GM23338 (cell line): ENCODE results near the gene ETV1. TPM values are rescaled to one million over a fixed set of nuclear protein-coding genes. Genes with fewer than 3 reads are reported as not detected.

Source experiments
- ATAC-seq: fragments of 200-7000 bp; cut with Tn5 transposase; 3 replicates; pipeline ENCODE4 v1.9.1; 2020
- DNase-seq: peaks from one replicate; pipeline ENCODE4 v3.0.0-alpha.2; 2015; ENCODE audit warnings: low spot score
- H2AFZ ChIP-seq: fragments of 200-600 bp; sonication (generic); 2 replicates; pipeline ENCODE4 v1.8.0; 2016; ENCODE audit warnings: antibody characterized with exemption, mild to moderate bottlenecking, moderate library complexity
- H3F3A ChIP-seq: fragments of 200-600 bp; sonication (generic); replicated peaks from 2 replicates; pipeline ENCODE4 v1.8.0; 2017; ENCODE audit warnings: antibody characterized with exemption, mixed run types, low read depth
- H3K27ac ChIP-seq: fragments of 200-600 bp; sonication (generic); 2 replicates; pipeline ENCODE4 v1.6.1; 2016; ENCODE audit warnings: low read depth
- H3K27me3 ChIP-seq: fragments of 200-600 bp; sonication (generic); 2 replicates; pipeline ENCODE4 v1.8.0; 2016; ENCODE audit warnings: mild to moderate bottlenecking, mixed run types, moderate library complexity; ENCODE audit not compliant: insufficient read depth
- H3K36me3 ChIP-seq: fragments of 200-600 bp; sonication (generic); 2 replicates; pipeline ENCODE4 v1.8.0; 2016; ENCODE audit warnings: mild to moderate bottlenecking; ENCODE audit not compliant: insufficient read depth
- H3K4me1 ChIP-seq: fragments of 200-600 bp; sonication (generic); 2 replicates; pipeline ENCODE4 v1.8.0; 2016; ENCODE audit warnings: mild to moderate bottlenecking, moderate library complexity; ENCODE audit not compliant: insufficient read depth
- H3K4me2 ChIP-seq: fragments of 200-600 bp; sonication (generic); 2 replicates; pipeline ENCODE4 v1.7.1; 2017; ENCODE audit warnings: mixed run types
- H3K4me3 ChIP-seq: fragments of 200-600 bp; sonication (generic); 2 replicates; pipeline ENCODE4 v1.6.1; 2016; ENCODE audit warnings: mixed run types
- H3K79me2 ChIP-seq: fragments of 200-600 bp; sonication (generic); replicated peaks from 2 replicates; pipeline ENCODE4 v1.8.0; 2017; ENCODE audit warnings: mild to moderate bottlenecking; ENCODE audit not compliant: insufficient read depth
- H3K9me2 ChIP-seq: fragments of 200-600 bp; sonication (generic); 2 replicates; pipeline ENCODE4 v1.8.0; 2017; ENCODE audit not compliant: insufficient read depth
- H4K20me1 ChIP-seq: fragments of 200-600 bp; sonication (generic); replicated peaks from 2 replicates; pipeline ENCODE4 v1.8.0; 2017; ENCODE audit warnings: mild to moderate bottlenecking; ENCODE audit not compliant: insufficient read depth
- H3K27ac Mint-ChIP-seq: 2 replicates; pipeline ENCODE4 v1.8.0; 2020; ENCODE audit warnings: inconsistent platforms, mild to moderate bottlenecking, moderate library complexity, mixed read lengths
- H3K27me3 Mint-ChIP-seq: 3 replicates; pipeline ENCODE4 v1.8.0; 2022; ENCODE audit warnings: low read depth, mild to moderate bottlenecking, moderate library complexity, mixed read lengths, inconsistent platforms; ENCODE audit not compliant: insufficient read depth, poor library complexity
- H3K36me3 Mint-ChIP-seq: 3 replicates; pipeline ENCODE4 v1.8.0; 2021; ENCODE audit warnings: low read depth, mild to moderate bottlenecking, inconsistent platforms, moderate library complexity, mixed read lengths
- H3K4me1 Mint-ChIP-seq: 3 replicates; pipeline ENCODE4 v1.8.0; 2020; ENCODE audit warnings: mild to moderate bottlenecking, inconsistent platforms, mixed read lengths
- H3K4me3 Mint-ChIP-seq: 3 replicates; pipeline ENCODE4 v1.8.0; 2021; ENCODE audit warnings: moderate library complexity, mild to moderate bottlenecking, inconsistent platforms, mixed read lengths
- H3K9me3 Mint-ChIP-seq: 3 replicates; pipeline ENCODE4 v1.8.0; 2020; ENCODE audit warnings: moderate library complexity, mild to moderate bottlenecking, inconsistent platforms, mixed read lengths
- CREB1 ChIP-seq: fragments of 250-450 bp; sonication (Bioruptor Pico); IDR thresholded peaks from 2 replicates; pipeline ENCODE4 v1.5.0; 2020; ENCODE audit warnings: low read depth, mild to moderate bottlenecking, moderate library complexity
- CTCF ChIP-seq, 2 experiments: fragments of 200-600 bp in 1 of 2; sonication (generic) in 1 of 2; conservative IDR thresholded peaks; 2 replicates each; pipeline versions ENCODE4 v1.5.1 to v1.6.1; 2016 to 2017; ENCODE audit warnings: antibody characterized with exemption in 2 of 2, low read depth in 2 of 2, mild to moderate bottlenecking in 2 of 2, moderate library complexity in 1 of 2
- ETS1 ChIP-seq: IDR thresholded peaks from 2 replicates; pipeline ENCODE4 v1.6.1; 2016; ENCODE audit warnings: antibody characterized with exemption
- EZH2 ChIP-seq: fragments of 200-600 bp; sonication (generic); IDR thresholded peaks from one replicate; pipeline ENCODE4 v1.8.0; 2017; ENCODE audit warnings: antibody characterized with exemption, mild to moderate bottlenecking, low read depth; ENCODE audit not compliant: unreplicated experiment
- EZH2phosphoT487 ChIP-seq: fragments of 200-600 bp; sonication (generic); IDR thresholded peaks from one replicate; pipeline ENCODE4 v1.8.1; 2018; ENCODE audit warnings: antibody characterized with exemption; ENCODE audit not compliant: unreplicated experiment
- JUNB ChIP-seq: IDR thresholded peaks from one replicate; pipeline ENCODE4 v1.6.1; 2016; ENCODE audit warnings: antibody characterized with exemption; ENCODE audit not compliant: unreplicated experiment
- NANOG ChIP-seq: IDR thresholded peaks from 2 replicates; pipeline ENCODE4 v1.6.1; 2016; ENCODE audit warnings: antibody characterized with exemption, borderline replicate concordance
- POLR2AphosphoS5 ChIP-seq: IDR thresholded peaks from 2 replicates; pipeline ENCODE4 v1.6.1; 2016; ENCODE audit warnings: antibody characterized with exemption, low read depth
- REST ChIP-seq: IDR thresholded peaks from one replicate; pipeline ENCODE4 v1.6.1; 2018; ENCODE audit warnings: antibody characterized with exemption; ENCODE audit not compliant: unreplicated experiment
- STAT1 ChIP-seq: IDR thresholded peaks from one replicate; pipeline ENCODE4 v1.6.1; 2016; ENCODE audit warnings: antibody characterized with exemption; ENCODE audit not compliant: unreplicated experiment
- ZNF114 ChIP-seq: fragments of 250-450 bp; sonication (Bioruptor Pico); IDR thresholded peaks from 2 replicates; pipeline ENCODE4 v1.5.0; 2020; ENCODE audit warnings: mild to moderate bottlenecking, moderate library complexity
- ZNF331 ChIP-seq: fragments of 250-450 bp; sonication (Bioruptor Pico); IDR thresholded peaks from 2 replicates; pipeline ENCODE4 v1.5.0; 2020; ENCODE audit warnings: low read depth, mild to moderate bottlenecking, moderate library complexity
- ZNF462 ChIP-seq: fragments of 250-450 bp; sonication (Bioruptor Pico); IDR thresholded peaks from 2 replicates; pipeline ENCODE4 v1.5.0; 2020; ENCODE audit warnings: mild to moderate bottlenecking, moderate library complexity
- polyA plus RNA-seq: library from polyadenylated mRNA; unstranded; fragments of >200 nt; fragmentation: Nextera tagmentation; extraction: Ambion mirVana; gene quantifications from 2 replicates; pipeline ENCODE4 v1.2.1, GENCODE V29; 2016
- total RNA-seq: library from RNA; depleted of rRNA; stranded (reverse); fragments of >200 nt; shearing (Covaris generic); gene quantifications from 2 replicates; pipeline ENCODE4 v1.2.3, GENCODE V29; 2014

The ETV1 gene
- total and polyA plus RNA-seq, 2 experiments from 2014 or later = 49.4 to 61.9 TPM

GRCh38 chr7:13852281-13852968, 137.0 kb downstream of the ETV1 start:
- Histone ChIP-seq H3K4me2 (no peak overlapping the region), H3K4me3 (no peak overlapping the region), H3F3A (no peaks in the 10 kb centered on the region), H3K4me1 (peaks cover 20% of the 10 kb centered on the region; the same call in 1 of the 2 replicates), H3K27me3 (no peaks in the 10 kb centered on the region), H3K79me2 (no peaks in the 10 kb centered on the region), H4K20me1 (no peaks in the 10 kb centered on the region), H2AFZ (peak overlapping the region; percentile 3; the same call in 1 of the 2 replicates), H3K9me2 (0 out of 2 replicates have a peak, but pooled peaks cover 5% of the 10 kb centered on the region), H3K27ac (no peak overlapping the region), H3K36me3 (no peaks in the 10 kb centered on the region)
- Mint-ChIP-seq H3K36me3 (no peaks in the 10 kb centered on the region), H3K27ac (no peak overlapping the region), H3K4me1 (peaks cover 24% of the 10 kb centered on the region), H3K9me3 (no peaks in the 10 kb centered on the region), H3K27me3 (no peaks in the 10 kb centered on the region), H3K4me3 (no peak overlapping the region)
- DNase-seq = no peak
- no peak for TF ChIP-seq EZH2phosphoT487
- TF ChIP-seq JUNB = no peak
- no peak for TF ChIP-seq CTCF (conservative IDR thresholded peaks at IDR 0.05; ENCODE audit: low read depth in 2 of 2)
- TF ChIP-seq POLR2AphosphoS5 = no peak
- TF ChIP-seq ETS1 = no peak
- TF ChIP-seq REST = no peak
- no peak for TF ChIP-seq STAT1
- no peak for TF ChIP-seq ZNF462
- no peak for TF ChIP-seq ZNF331
- TF ChIP-seq NANOG = no peak
- no peak for TF ChIP-seq ZNF114 (CRISPR knock-in tag)
- TF ChIP-seq CREB1 (CRISPR knock-in tag) = no peak
- TF ChIP-seq EZH2 = no peak
- no peak for ATAC-seq
